Transverse colon (tissue), 4 donors: ENCODE results near the gene KDM2B.

ENCODE experiments used
- CTCF ChIP-seq, 5 experiments: fragments of 200-600 bp in 3 of 5; fragments of 450-650 bp in 2 of 5; sonication (generic) in 3 of 5; IDR thresholded peaks; 1 replicate in 2 of 5; 2 replicates in 3 of 5; pipeline ENCODE4 v1.5.1; 2016 to 2017; ENCODE audit warnings: antibody characterized with exemption in 5 of 5, inconsistent platforms in 3 of 5, mild to moderate bottlenecking in 2 of 5, moderate library complexity in 1 of 5
- EP300 ChIP-seq: sonication (generic); formaldehyde crosslinking; IDR thresholded peaks from one replicate; pipeline ENCODE4 v1.6.1; 2017; ENCODE audit warnings: antibody characterized with exemption, low read depth
- POLR2A ChIP-seq: fragments of 450-650 bp; IDR thresholded peaks from one replicate; pipeline ENCODE4 v1.6.1; 2016; ENCODE audit warnings: antibody characterized with exemption, mild to moderate bottlenecking, moderate library complexity
- POLR2AphosphoS5 ChIP-seq, 3 donors: sonication (generic); formaldehyde crosslinking; IDR thresholded peaks; one replicate each; pipeline ENCODE4 v1.6.1; 2016; ENCODE audit warnings: antibody characterized with exemption in 3 of 3

GRCh38 chr12:121383601-121384021 lies 197.2 kb downstream of the KDM2B start:
- TF ChIP-seq EP300 = no peak
- TF ChIP-seq CTCF (IDR thresholded peaks at IDR 0.05) = no peak
- TF ChIP-seq POLR2A = no peak
- no peak for TF ChIP-seq POLR2AphosphoS5 (IDR thresholded peaks at IDR 0.05)
